Measurements from ENCODE around the gene CCSER2.

The CCSER2 gene

GRCh38 chr10:84423719-84424118 is 95.3 kb downstream of the CCSER2 start:
- no peak overlapping the region for H3K4me3 ChIP-seq (ENCODE audit: low read depth, low read length)
- no peak for TF ChIP-seq CTCF (IDR thresholded peaks at IDR 0.05; ENCODE audit: low read depth, low read length, missing control alignments)
- no peaks in the 10 kb centered on the region for H3K27me3 ChIP-seq (replicated peaks)
- DNase-seq = no peak
- in situ Hi-C loops (cut with HindIII; ENCODE audit: low pct_ligation_motif_present, low sequenced_read_pairs) = no loop called here
- peak overlapping the region; percentile 96 for H3K27ac ChIP-seq
- H3K36me3 ChIP-seq (replicated peaks) = no peaks in the 10 kb centered on the region

GRCh38 chr10:84424731-84425167 is 96.4 kb downstream of the CCSER2 start:
- peak; percentile 95 for DNase-seq
- Histone ChIP-seq H3K27ac (peak overlapping the region; percentile 96), H3K4me3 (ENCODE audit: low read depth, low read length) (peak overlapping the region; percentile 40), H3K36me3 (replicated peaks) (no peaks in the 10 kb centered on the region), H3K27me3 (replicated peaks) (no peaks in the 10 kb centered on the region)
- in situ Hi-C loops (cut with HindIII; ENCODE audit: low pct_ligation_motif_present, low sequenced_read_pairs) = no loop called here
- TF ChIP-seq CTCF (IDR thresholded peaks at IDR 0.05; ENCODE audit: low read depth, low read length, missing control alignments) = no peak

- no peak for DNase-seq
- H3K27ac ChIP-seq = no peak overlapping the region
- TF ChIP-seq CTCF (IDR thresholded peaks at IDR 0.05; ENCODE audit: low read depth, low read length, missing control alignments) = no peak
- in situ Hi-C loops (cut with HindIII; ENCODE audit: low pct_ligation_motif_present, low sequenced_read_pairs) = no loop called here
- H3K36me3 ChIP-seq (replicated peaks) = no peaks in the 10 kb centered on the region
- no peak overlapping the region for H3K4me3 ChIP-seq (ENCODE audit: low read depth, low read length)
- no peaks in the 10 kb centered on the region for H3K27me3 ChIP-seq (replicated peaks)
Observed at GRCh38 chr10:84427903-84428650, 99.7 kb downstream of the CCSER2 start.

- Histone ChIP-seq H3K27me3 (replicated peaks) (no peaks in the 10 kb centered on the region), H3K36me3 (replicated peaks) (no peaks in the 10 kb centered on the region), H3K4me3 (ENCODE audit: low read depth, low read length) (no peak overlapping the region), H3K27ac (no peak overlapping the region)
- no peak for DNase-seq
- TF ChIP-seq CTCF (IDR thresholded peaks at IDR 0.05; ENCODE audit: low read depth, low read length, missing control alignments) = no peak
- in situ Hi-C loops (cut with HindIII; ENCODE audit: low pct_ligation_motif_present, low sequenced_read_pairs) = no loop called here
Observed at GRCh38 chr10:84428711-84429110, 100.3 kb downstream of the CCSER2 start.

- peak; percentile 93 for TF ChIP-seq CTCF (IDR thresholded peaks at IDR 0.05; ENCODE audit: low read depth, low read length, missing control alignments)
- DNase-seq = peak; percentile 45
- Histone ChIP-seq H3K27me3 (replicated peaks) (no peaks in the 10 kb centered on the region), H3K36me3 (replicated peaks) (no peaks in the 10 kb centered on the region), H3K4me3 (ENCODE audit: low read depth, low read length) (no peak overlapping the region), H3K27ac (no peak overlapping the region)
- in situ Hi-C loops (cut with HindIII; ENCODE audit: low pct_ligation_motif_present, low sequenced_read_pairs) = no loop called here
Observed at GRCh38 chr10:84429926-84430520, 101.6 kb downstream of the CCSER2 start.

All from brain microvascular endothelial cell (primary cell).